Lower lobe of right lung (tissue), 2 donors: ENCODE data around the gene SGK1. TPM values are rescaled to one million over a fixed set of nuclear protein-coding genes. Genes with fewer than 3 reads are reported as not detected.
A peak's percentile ranks its signal among the peaks of the same experiment; 100 is the strongest.
"Not testable (repeated sequence)": the region's sequence is repeated elsewhere in the genome, so short reads cannot be mapped to it uniquely, and the experiment has no call there.

Experiments
- ATAC-seq, 2 donors: fragments of 200-7000 bp; cut with Tn5 transposase; one replicate each; pipeline ENCODE4 v1.9.1; 2020 to 2022; ENCODE audit warnings: mild to moderate bottlenecking in 2 of 2, moderate library complexity in 2 of 2
- DNase-seq: peaks from one replicate; pipeline ENCODE4 v3.0.0-alpha.2; 2020
- H3K27ac ChIP-seq: fragments of 200-600 bp; one replicate; pipeline ENCODE4 v1.8.0; 2022
- H3K27me3 ChIP-seq: fragments of 200-600 bp; one replicate; pipeline ENCODE4 v1.8.0; 2022; ENCODE audit warnings: low read depth
- H3K36me3 ChIP-seq: fragments of 200-600 bp; one replicate; pipeline ENCODE4 v1.8.0; 2022; ENCODE audit warnings: mild to moderate bottlenecking
- H3K4me1 ChIP-seq: fragments of 200-600 bp; one replicate; pipeline ENCODE4 v1.8.0; 2022
- H3K4me3 ChIP-seq: fragments of 200-600 bp; one replicate; pipeline ENCODE4 v1.8.0; 2022; ENCODE audit warnings: mild to moderate bottlenecking
- H3K9me3 ChIP-seq: fragments of 200-600 bp; one replicate; pipeline ENCODE4 v1.8.0; 2022
- intact Hi-C: fragments of 100-400 bp; cut with DNase I; formaldehyde crosslinking; loops from one replicate; pipeline ENCODE4 v1.11.0; 2022
- total RNA-seq: library from RNA; stranded (reverse); fragmentation: NEBNext Ultra II Directional; extraction: Animal tissue kit (Norgen Biotek cat#: 25700); gene quantifications from one replicate; pipeline ENCODE4 v1.2.1, GENCODE V29; 2021
- TF ChIP-seq, protein P1 (sequence below): fragments of 200-600 bp; IDR thresholded peaks from one replicate; pipeline ENCODE4 v1.8.0; 2022; ENCODE audit warnings: antibody characterized with exemption, mild to moderate bottlenecking
- donor health status: DM: no; HTN: yes; CAD: no; lungs with severe emphysema.

SGK1 gene
- total RNA-seq, 1 donor from 2014 or later = 195 TPM

DNA sequence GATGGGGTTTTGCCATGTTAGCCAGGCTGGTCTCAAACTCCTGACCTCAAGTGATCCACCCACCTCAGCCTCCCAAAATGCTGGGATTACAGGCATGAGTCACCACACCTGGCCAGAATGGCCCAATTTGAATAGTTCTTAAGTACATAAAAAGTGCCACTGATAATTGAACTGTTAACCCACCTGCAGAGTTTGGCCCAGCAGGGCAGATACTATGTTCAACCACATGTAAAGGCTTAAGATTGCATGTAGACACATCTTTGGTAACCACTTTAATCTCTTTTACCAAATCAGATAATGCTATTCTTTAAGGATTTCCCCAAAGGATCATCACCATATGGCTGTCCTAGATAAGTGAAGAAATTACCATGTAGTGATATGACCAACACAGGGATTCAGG lies 21.3 kb upstream of the SGK1 start:
- no peak for ATAC-seq
- no peaks in the 10 kb centered on the region for H3K36me3 ChIP-seq

DNA sequence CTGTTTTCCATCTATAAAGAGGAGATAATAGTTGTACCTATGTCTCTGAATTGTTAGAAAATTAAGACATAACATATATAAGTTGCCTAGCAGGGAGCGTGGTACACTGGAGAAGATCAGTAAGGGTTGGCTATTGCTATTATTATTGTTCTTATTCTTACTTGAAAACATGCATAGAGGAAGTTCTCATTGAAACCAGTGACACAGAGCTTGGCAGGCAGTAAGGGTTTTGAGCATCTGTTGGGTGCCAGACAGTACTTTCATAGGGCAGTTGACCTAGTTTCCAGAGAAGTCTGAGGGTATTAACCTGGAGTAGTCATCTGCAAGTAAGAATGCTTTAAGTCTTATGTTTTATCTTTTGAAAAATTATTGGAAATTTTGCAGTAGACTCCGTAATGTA lies 13.3 kb upstream of the SGK1 start:
- TF ChIP-seq, protein P1, sequence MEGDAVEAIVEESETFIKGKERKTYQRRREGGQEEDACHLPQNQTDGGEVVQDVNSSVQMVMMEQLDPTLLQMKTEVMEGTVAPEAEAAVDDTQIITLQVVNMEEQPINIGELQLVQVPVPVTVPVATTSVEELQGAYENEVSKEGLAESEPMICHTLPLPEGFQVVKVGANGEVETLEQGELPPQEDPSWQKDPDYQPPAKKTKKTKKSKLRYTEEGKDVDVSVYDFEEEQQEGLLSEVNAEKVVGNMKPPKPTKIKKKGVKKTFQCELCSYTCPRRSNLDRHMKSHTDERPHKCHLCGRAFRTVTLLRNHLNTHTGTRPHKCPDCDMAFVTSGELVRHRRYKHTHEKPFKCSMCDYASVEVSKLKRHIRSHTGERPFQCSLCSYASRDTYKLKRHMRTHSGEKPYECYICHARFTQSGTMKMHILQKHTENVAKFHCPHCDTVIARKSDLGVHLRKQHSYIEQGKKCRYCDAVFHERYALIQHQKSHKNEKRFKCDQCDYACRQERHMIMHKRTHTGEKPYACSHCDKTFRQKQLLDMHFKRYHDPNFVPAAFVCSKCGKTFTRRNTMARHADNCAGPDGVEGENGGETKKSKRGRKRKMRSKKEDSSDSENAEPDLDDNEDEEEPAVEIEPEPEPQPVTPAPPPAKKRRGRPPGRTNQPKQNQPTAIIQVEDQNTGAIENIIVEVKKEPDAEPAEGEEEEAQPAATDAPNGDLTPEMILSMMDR = no peak
- Histone ChIP-seq H3K4me3 (no peak overlapping the region), H3K36me3 (no peaks in the 10 kb centered on the region), H3K27me3 (no peaks in the 10 kb centered on the region), H3K27ac (no peak overlapping the region), H3K4me1 (no peaks in the 10 kb centered on the region), H3K9me3 (no peaks in the 10 kb centered on the region)
- DNase-seq (no peak), ATAC-seq (peak in 1 of 2 donors; percentile 67)
- intact Hi-C loops = no loop called here

More for the DNA sequence above, 21.3 kb upstream of the SGK1 start:
- H3K9me3 ChIP-seq = no peaks in the 10 kb centered on the region
- TF ChIP-seq, protein P1 = no peak
- H3K4me1 ChIP-seq = no peaks in the 10 kb centered on the region
- H3K27ac ChIP-seq = no peak overlapping the region
- intact Hi-C loops = no loop called here
- DNase-seq = no peak
- no peak overlapping the region for H3K4me3 ChIP-seq
- no peaks in the 10 kb centered on the region for H3K27me3 ChIP-seq

DNA sequence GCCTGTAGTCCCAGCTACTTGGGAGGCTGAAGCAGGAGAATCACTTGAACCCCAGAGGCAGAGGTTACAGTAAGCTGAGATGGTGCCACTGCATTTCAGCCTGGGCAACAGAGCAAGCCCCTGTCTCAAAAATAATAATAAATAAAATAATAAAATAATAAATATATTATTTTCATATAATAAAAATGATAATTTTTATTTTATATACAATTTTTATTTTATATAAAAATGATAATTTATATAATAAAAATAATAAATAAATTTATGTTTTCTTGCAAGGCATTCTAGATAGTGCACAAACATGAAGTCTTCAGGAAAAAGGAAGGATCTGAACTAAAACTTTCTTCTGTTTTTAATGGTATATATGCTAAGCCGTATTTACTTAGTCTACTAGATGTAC lies 12.6 kb upstream of the SGK1 start:
- ATAC-seq (no peak), DNase-seq (no peak)
- TF ChIP-seq, protein P1 = no peak
- Histone ChIP-seq H3K4me3 (no peak overlapping the region), H3K36me3 (no peaks in the 10 kb centered on the region), H3K4me1 (no peaks in the 10 kb centered on the region), H3K27me3 (no peaks in the 10 kb centered on the region), H3K9me3 (peaks cover 4% of the 10 kb centered on the region), H3K27ac (no peak overlapping the region)
- intact Hi-C loops = no loop called here

DNA sequence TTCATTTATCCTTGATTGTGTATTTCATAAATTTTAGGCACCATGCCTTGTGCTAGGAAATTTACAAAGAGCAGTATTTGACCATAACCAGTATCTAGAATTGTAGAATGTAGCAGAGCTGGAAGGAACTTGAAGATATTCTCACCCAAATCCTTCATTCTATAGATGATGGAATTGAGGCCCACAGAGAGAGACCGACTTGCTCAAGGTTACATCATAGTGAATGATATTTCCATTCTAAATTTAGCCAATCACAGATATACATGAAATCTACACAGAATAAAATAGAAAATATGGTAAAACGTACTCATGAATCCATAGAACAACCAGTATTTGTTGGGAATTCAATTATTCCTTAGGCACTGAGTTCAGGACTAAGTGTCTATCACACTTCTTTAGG lies 10.9 kb upstream of the SGK1 start:
- no peak for ATAC-seq
- no peaks in the 10 kb centered on the region for H3K4me1 ChIP-seq
- peaks cover 7% of the 10 kb centered on the region for H3K9me3 ChIP-seq
- TF ChIP-seq, protein P1 = no peak
- no peak overlapping the region for H3K4me3 ChIP-seq
- intact Hi-C loops = no loop called here
- DNase-seq = no peak
- no peaks in the 10 kb centered on the region for H3K27me3 ChIP-seq
- H3K36me3 ChIP-seq = no peaks in the 10 kb centered on the region
- no peak overlapping the region for H3K27ac ChIP-seq

DNA sequence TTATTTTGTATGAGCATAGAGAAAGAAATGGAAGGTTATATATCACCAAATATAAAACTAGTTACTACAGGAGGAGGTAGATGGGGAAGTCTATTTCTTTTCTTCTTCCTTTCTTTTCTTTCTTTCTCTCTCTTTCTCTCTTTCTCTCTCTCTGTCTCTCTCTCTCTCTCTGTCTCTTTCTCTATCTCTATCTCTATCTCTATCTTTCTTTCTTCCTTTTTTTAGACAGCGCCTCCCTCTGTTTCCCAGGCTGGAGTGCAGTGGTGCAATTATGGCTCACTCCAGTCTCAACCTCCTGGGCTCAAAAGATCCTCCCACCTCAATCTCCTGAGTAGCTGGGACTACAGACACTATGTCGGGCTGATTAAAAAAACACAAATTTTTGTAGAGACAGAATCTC lies 10.2 kb upstream of the SGK1 start:
- no peaks in the 10 kb centered on the region for H3K36me3 ChIP-seq
- intact Hi-C loops = no loop called here
- no peak overlapping the region for H3K4me3 ChIP-seq
- TF ChIP-seq, protein P1 = no peak
- ATAC-seq = no peak
- peaks cover 7% of the 10 kb centered on the region for H3K9me3 ChIP-seq
- H3K27ac ChIP-seq = no peak overlapping the region
- no peaks in the 10 kb centered on the region for H3K27me3 ChIP-seq
- DNase-seq = no peak
- no peaks in the 10 kb centered on the region for H3K4me1 ChIP-seq

DNA sequence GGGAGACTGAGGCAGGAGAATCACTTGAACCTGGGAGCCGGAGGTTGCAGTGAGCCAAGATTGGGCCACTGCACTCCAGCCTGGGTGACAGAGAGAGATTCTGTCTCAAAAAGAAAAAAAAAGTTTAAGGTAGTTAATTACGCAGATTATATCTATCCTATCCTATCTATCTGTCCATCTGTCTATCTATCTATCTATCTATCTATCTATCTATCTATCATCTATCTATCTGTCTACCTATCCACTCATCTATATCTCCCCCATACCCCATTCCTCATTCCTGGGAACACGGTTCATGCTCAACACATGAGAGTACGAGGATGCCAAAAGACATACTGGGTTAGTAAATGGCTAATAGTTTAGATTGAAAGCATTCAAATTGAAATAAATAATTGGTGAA lies 8.3 kb upstream of the SGK1 start:
- H3K27ac ChIP-seq, ATAC-seq, DNase-seq, H3K36me3 ChIP-seq, H3K27me3 ChIP-seq, H3K4me1 ChIP-seq, H3K4me3 ChIP-seq, intact Hi-C loops, H3K9me3 ChIP-seq: not testable (repeated sequence)
